K562 (cell line): Measurements from ENCODE around the gene GCN1. TPM values are rescaled to one million over a fixed set of nuclear protein-coding genes. Genes with fewer than 3 reads are reported as not detected.

Experiments used
- CHD1 ChIP-seq: fragments of 200-600 bp; sonication (generic); IDR thresholded peaks from one replicate; pipeline ENCODE4 v1.6.1; 2012; ENCODE audit warnings: mild to moderate bottlenecking, moderate library complexity, low read length, inconsistent platforms
- JUNB ChIP-seq: fragments of 450-650 bp; formaldehyde crosslinking; conservative IDR thresholded peaks from 2 replicates; pipeline ENCODE4 v1.4.0; 2020; ENCODE audit warnings: mild to moderate bottlenecking
- MCM7 ChIP-seq, 2 experiments: fragments of 450-650 bp; IDR thresholded peaks; 2 replicates each; pipeline ENCODE4 v1.6.1; 2016 to 2018
- PKNOX1 ChIP-seq: fragments of 450-650 bp; IDR thresholded peaks from 2 replicates; pipeline ENCODE4 v1.6.1; 2016
- POLR2B ChIP-seq: fragments of 450-650 bp; IDR thresholded peaks from 2 replicates; pipeline ENCODE4 v1.6.1; 2018; ENCODE audit warnings: low read depth; ENCODE audit not compliant: partially characterized antibody
- RNF2 ChIP-seq: sonication (generic); IDR thresholded peaks from 2 replicates; pipeline ENCODE4 v1.6.1; 2016
- THAP12 ChIP-seq: fragments of 250-450 bp; sonication (Bioruptor Pico); IDR thresholded peaks from 2 replicates; pipeline ENCODE4 v1.9.0; 2021; ENCODE audit warnings: mild to moderate bottlenecking, inconsistent platforms
- ZBTB33 ChIP-seq: sonication (generic); formaldehyde crosslinking; IDR thresholded peaks from 2 replicates; pipeline ENCODE4 v1.8.1; 2023; ENCODE audit warnings: mild to moderate bottlenecking, missing genetic modification reagents
- ZFP1 ChIP-seq: fragments of 450-650 bp; formaldehyde crosslinking; IDR thresholded peaks from 2 replicates; pipeline ENCODE4 v1.4.0; 2020; ENCODE audit warnings: mild to moderate bottlenecking, mixed read lengths
- ZNF407 ChIP-seq: fragments of 450-650 bp; IDR thresholded peaks from 2 replicates; pipeline ENCODE4 v1.6.1; 2016; ENCODE audit warnings: low read depth
- ZNF79 ChIP-seq: fragments of 250-450 bp; sonication (Bioruptor Pico); IDR thresholded peaks from 2 replicates; pipeline ENCODE4 v1.4.0; 2020; ENCODE audit warnings: low read depth, mild to moderate bottlenecking, moderate library complexity
- polyA plus RNA-seq, 8 experiments: library from polyadenylated mRNA; depleted of rRNA in 4 of 8; stranded (reverse) in 5 of 8; unstranded in 3 of 8; fragments of >200 nt; fragmentation: Nextera tagmentation in 2 of 8; fragmentation: Illumina TruSeq in 1 of 8; extraction: Ambion mirVana in 2 of 8; extraction: Trizol in 1 of 8; gene quantifications; 2 replicates each; pipeline versions ENCODE4 v1.2.1 to v1.2.3, GENCODE V29; 2011 to 2014; ENCODE audit warnings: inconsistent platforms in 1 of 8, missing spikeins in 1 of 8
- total RNA-seq, 7 experiments: library from RNA; depleted of rRNA in 6 of 7; stranded (reverse); fragments of >200 nt in 6 of 7; fragmentation: Illumina TruSeq in 2 of 7; extraction: Trizol in 2 of 7; gene quantifications; 2 replicates each; pipeline versions ENCODE4 v1.2.1 to v1.2.3, GENCODE V29; 2011 to 2021; ENCODE audit warnings: low replicate concordance in 1 of 7

GCN1 gene
- total and polyA plus RNA-seq, 9 of the 15 experiments (the other 6 are each of a cell fraction or from before 2014, with no cell fraction given): 11.9 to 190 (median 51.7) TPM

GRCh38 chr12:120116792-120117651 lies 77.5 kb downstream of the GCN1 start (continued):
- no peak for TF ChIP-seq ZNF407
- TF ChIP-seq ZBTB33 (CRISPR knock-in tag): no peak
- TF ChIP-seq PKNOX1: peak; percentile 64; the same call in 1 of the 2 replicates
- TF ChIP-seq MCM7 (IDR thresholded peaks at IDR 0.05): no peak
- no peak for TF ChIP-seq JUNB (CRISPR knock-in tag)
- TF ChIP-seq ZNF79 (CRISPR knock-in tag): no peak
- peak; percentile 86 for TF ChIP-seq POLR2B
- TF ChIP-seq CHD1: peak; percentile 36
- TF ChIP-seq RNF2: 0 out of 2 replicates have a peak, but pooled peaks have one; percentile 33
- peak; percentile 87 for TF ChIP-seq THAP12 (CRISPR knock-in tag)
- no peak for TF ChIP-seq ZFP1 (CRISPR knock-in tag)
